K562 (cell line): ENCODE results near the gene MPZL3. TPM values are rescaled to one million over a fixed set of nuclear protein-coding genes. Genes with fewer than 3 reads are reported as not detected.
A peak's percentile ranks its signal among the peaks of the same experiment; 100 is the strongest.

Source experiments
- ATAC-seq: fragments of 200-7000 bp; cut with Tn5 transposase; 3 replicates; pipeline ENCODE4 v1.9.1; 2020; ENCODE audit warnings: moderate library complexity
- BruUV-seq: library from RNA; stranded (reverse); fragments of 400-500 nt; replicated peaks from 2 replicates; lab custom pipeline; 2021; lab: Mats Ljungman, UMichigan
- CTCF ChIA-PET: fragments of 300-600 bp; formaldehyde crosslinking; extraction: SDS; loops from one replicate; lab custom pipeline; 2021; ENCODE audit warnings: low intra/inter-chr PET ratio; lab: Yijun Ruan, JAX
- POLR2A ChIA-PET: fragments of 300-600, 350-650 bp; sonication (Branson Sonifier 250); formaldehyde crosslinking; extraction: SDS; loops from one replicate; lab custom pipeline; 2021; ENCODE audit warnings: antibody characterized with exemption, inconsistent platforms; lab: Yijun Ruan, JAX
- DNase-seq, 4 experiments: peaks; one replicate each; pipeline versions ENCODE4 v3.0.0 to v3.0.0-alpha.2; 2011 to 2018; ENCODE audit warnings: low spot score in 3 of 4, mixed read lengths in 3 of 4; ENCODE audit errors: extremely low read depth in 1 of 4
- FAIRE-seq: peaks from 2 replicates; lab custom pipeline; 2011; peaks lifted over from hg19 to GRCh38; lab: Jason Lieb, UNC
- H2AFZ ChIP-seq: 2 replicates; pipeline ENCODE4 v1.6.0; 2011; ENCODE audit warnings: low read depth, low read length, control low read depth, inconsistent platforms
- H3K27ac ChIP-seq: fragments of 200-600 bp; 3 replicates; pipeline ENCODE4 v1.8.0; 2011; ENCODE audit warnings: low read depth, mild to moderate bottlenecking, control low read depth, inconsistent platforms, low read length, moderate library complexity, mixed read lengths; ENCODE audit errors: extremely low read depth
- H3K27me3 ChIP-seq, 2 experiments: fragments of 300-600 bp in 1 of 2; 2 replicates in 1 of 2; 3 replicates in 1 of 2; pipeline versions ENCODE4 v1.6.0 to v1.8.0; 2011; ENCODE audit warnings: inconsistent platforms in 2 of 2, low read length in 2 of 2, mild to moderate bottlenecking in 1 of 2, mixed read lengths in 1 of 2, moderate library complexity in 1 of 2; ENCODE audit not compliant: control insufficient read depth in 2 of 2, insufficient read depth in 2 of 2
- H3K36me3 ChIP-seq: fragments of 300-600 bp; 3 replicates; pipeline ENCODE4 v1.8.0; 2011; ENCODE audit warnings: mild to moderate bottlenecking, low read length, inconsistent platforms; ENCODE audit not compliant: control insufficient read depth, insufficient read depth
- H3K4me1 ChIP-seq, 2 experiments: fragments of 200-600 bp in 1 of 2; replicated peaks in 1 of 2; 2 replicates in 1 of 2; 3 replicates in 1 of 2; pipeline versions ENCODE4 v1.5.1 to v1.8.0; 2011; ENCODE audit warnings: inconsistent platforms in 2 of 2, low read length in 2 of 2, mild to moderate bottlenecking in 1 of 2, mixed read lengths in 1 of 2, moderate library complexity in 1 of 2; ENCODE audit not compliant: control insufficient read depth in 2 of 2, insufficient read depth in 2 of 2
- H3K4me2 ChIP-seq: 2 replicates; pipeline ENCODE4 v1.6.1; 2011; ENCODE audit warnings: low read length, control low read depth, inconsistent platforms, mixed read lengths; ENCODE audit not compliant: insufficient read depth
- H3K4me3 ChIP-seq: fragments of 200-600 bp; sonication (generic), shearing (Covaris generic); 2 replicates; pipeline ENCODE4 v1.5.1; 2016; ENCODE audit warnings: control low read depth, inconsistent platforms
- H3K79me2 ChIP-seq: fragments of 200-600 bp; 3 replicates; pipeline ENCODE4 v1.8.0; 2011; ENCODE audit warnings: low read length, inconsistent platforms; ENCODE audit not compliant: control insufficient read depth, insufficient read depth
- H3K9ac ChIP-seq, 2 experiments: 2 replicates each; pipeline versions ENCODE4 v1.6.0 to v1.6.1; 2011; ENCODE audit warnings: low read depth in 2 of 2, low read length in 2 of 2, control low read depth in 1 of 2, inconsistent platforms in 1 of 2, mild to moderate bottlenecking in 1 of 2, mixed read lengths in 1 of 2; ENCODE audit not compliant: insufficient read depth in 1 of 2
- H3K9me1 ChIP-seq: one replicate; pipeline ENCODE4 v1.6.0; 2011; ENCODE audit warnings: inconsistent platforms, mild to moderate bottlenecking, low read length, moderate library complexity; ENCODE audit not compliant: control insufficient read depth, insufficient read depth
- H3K9me3 ChIP-seq: replicated peaks from 2 replicates; pipeline ENCODE4 v1.5.1; 2011; ENCODE audit warnings: low read depth, low read length, inconsistent platforms; ENCODE audit not compliant: control insufficient read depth, insufficient read depth
- H4K20me1 ChIP-seq: replicated peaks from 2 replicates; pipeline ENCODE4 v1.6.1; 2011; ENCODE audit warnings: low read length, inconsistent platforms, mixed read lengths; ENCODE audit not compliant: control insufficient read depth, insufficient read depth
- BDP1 ChIP-seq: IDR thresholded peaks from 3 replicates; pipeline ENCODE4 v1.6.1; 2011; ENCODE audit not compliant: insufficient read length, insufficient read depth
- HLTF ChIP-seq: fragments of 450-650 bp; IDR thresholded peaks from 2 replicates; pipeline ENCODE4 v1.6.1; 2016
- HSF4 ChIP-seq: fragments of 250-450 bp; sonication (Bioruptor Pico); IDR thresholded peaks from 2 replicates; pipeline ENCODE4 v2.1.2; 2022; ENCODE audit warnings: mild to moderate bottlenecking, moderate library complexity, borderline replicate concordance
- KLF16 ChIP-seq: IDR thresholded peaks from 2 replicates; pipeline ENCODE4 v1.6.1; 2016; ENCODE audit warnings: antibody characterized with exemption
- PRDM10 ChIP-seq: fragments of 450-650 bp; IDR thresholded peaks from 2 replicates; pipeline ENCODE4 v1.6.1; 2018; ENCODE audit not compliant: partially characterized antibody
- PTTG1 ChIP-seq: fragments of 450-650 bp; IDR thresholded peaks from 2 replicates; pipeline ENCODE4 v1.6.1; 2016; ENCODE audit warnings: low read depth, mild to moderate bottlenecking, missing genetic modification characterization, missing compliant biosample characterization
- RBM25 ChIP-seq: fragments of 200-400 bp; formaldehyde crosslinking; IDR thresholded peaks from 2 replicates; pipeline ENCODE4 v1.6.1; 2018; ENCODE audit warnings: low read length, low read depth, moderate library complexity; ENCODE audit not compliant: severe bottlenecking
- SPI1 ChIP-seq: IDR thresholded peaks from 2 replicates; pipeline ENCODE4 v1.6.1; 2011; ENCODE audit warnings: low read depth, low read length, control low read depth, borderline replicate concordance
- ZFX ChIP-seq: sonication (generic); formaldehyde crosslinking; IDR thresholded peaks from 2 replicates; pipeline ENCODE4 v1.8.0; 2022; ENCODE audit warnings: mild to moderate bottlenecking, missing genetic modification reagents, moderate library complexity
- ZNF274 ChIP-seq: IDR thresholded peaks from 2 replicates; pipeline ENCODE4 v1.6.1; 2011; ENCODE audit warnings: low read depth, mild to moderate bottlenecking, low read length, moderate library complexity, borderline replicate concordance
- ZNF431 ChIP-seq: sonication (generic); formaldehyde crosslinking; IDR thresholded peaks from 2 replicates; pipeline ENCODE4 v1.8.0; 2022; ENCODE audit warnings: mild to moderate bottlenecking, missing genetic modification reagents
- WGBS: fragments of 100-300 bp; shearing (Covaris generic); methylation state at CpG from one replicate; pipeline ENCODE4 v1.1.6; 2016; ENCODE audit warnings: low coverage, mixed read lengths; ENCODE audit not compliant: insufficient coverage; ENCODE audit errors: missing lambda C conversion rate; 5-methylcytosine and 5-hydroxymethylcytosine counted together
- in situ Hi-C: fragments of 300-500 bp; cut with MboI; formaldehyde crosslinking; loops from 4 replicates; pipeline ENCODE4 v1.15.0; 2018; ENCODE audit warnings: inconsistent platforms, mixed read lengths
- intact Hi-C: fragments of 100-400 bp; cut with micrococcal nuclease; formaldehyde crosslinking; loops from 2 replicates; pipeline ENCODE4 v1.14.2; 2022
- polyA plus RNA-seq, 8 experiments: library from polyadenylated mRNA; depleted of rRNA in 4 of 8; stranded (reverse) in 5 of 8; unstranded in 3 of 8; fragments of >200 nt; fragmentation: Nextera tagmentation in 2 of 8; fragmentation: Illumina TruSeq in 1 of 8; extraction: Ambion mirVana in 2 of 8; extraction: Trizol in 1 of 8; gene quantifications; 2 replicates each; pipeline versions ENCODE4 v1.2.1 to v1.2.3, GENCODE V29; 2011 to 2014; ENCODE audit warnings: inconsistent platforms in 1 of 8, missing spikeins in 1 of 8
- total RNA-seq, 7 experiments: library from RNA; depleted of rRNA in 6 of 7; stranded (reverse); fragments of >200 nt in 6 of 7; fragmentation: Illumina TruSeq in 2 of 7; extraction: Trizol in 2 of 7; gene quantifications; 2 replicates each; pipeline versions ENCODE4 v1.2.1 to v1.2.3, GENCODE V29; 2011 to 2021; ENCODE audit warnings: low replicate concordance in 1 of 7
- TF ChIP-seq, protein P1 (sequence below): sonication (generic); formaldehyde crosslinking; IDR thresholded peaks from 2 replicates; pipeline ENCODE4 v1.8.1; 2022; ENCODE audit warnings: missing genetic modification reagents

Gene MPZL3
- total and polyA plus RNA-seq, 9 of the 15 experiments (the other 6 are each of a cell fraction or from before 2014, with no cell fraction given), result 0.97 to 2.9 (median 1.6) TPM

DNA sequence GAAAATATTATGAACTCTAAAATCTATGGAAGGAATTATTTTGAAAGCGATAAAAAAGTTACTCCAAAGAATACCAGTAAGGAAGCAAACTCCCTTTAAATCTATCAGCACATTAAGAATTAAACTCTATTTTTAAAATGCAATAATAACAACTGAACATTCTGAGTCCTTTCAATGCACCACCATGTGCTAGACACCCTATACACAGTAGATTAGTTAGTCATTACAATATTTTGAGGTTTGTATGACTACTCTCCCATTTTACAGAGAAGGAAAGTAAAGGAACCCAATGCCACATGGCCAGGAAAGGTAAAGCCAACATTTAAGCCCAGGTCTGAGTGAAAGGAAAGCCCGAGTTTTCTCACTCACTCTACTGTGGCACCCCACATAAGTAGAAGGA is 45.1 kb downstream of the MPZL3 start:
- ChIA-PET POLR2A (no interaction called here), CTCF (no interaction called here)
- Histone ChIP-seq H4K20me1 (no peaks in the 10 kb centered on the region), H3K9me1 (no peaks in the 10 kb centered on the region), H3K79me2 (no peaks in the 10 kb centered on the region), H3K9ac (no peak overlapping the region), H3K9me3 (no peaks in the 10 kb centered on the region), H3K4me2 (no peak overlapping the region), H3K4me1 (no peaks in the 10 kb centered on the region; a peak in 2 of 5 replicates), H3K27ac (no peak overlapping the region), H3K27me3 (peaks cover 14 to 22% of the 10 kb centered on the region in 2 experiments), H2AFZ (no peak overlapping the region), H3K36me3 (no peaks in the 10 kb centered on the region), H3K4me3 (no peak overlapping the region)
- intact Hi-C loops (no loop called here), in situ Hi-C loops (no loop called here)
- no TSS peak for BruUV-seq
- TF ChIP-seq RBM25 (peak; percentile 53), PTTG1 (tag) (no peak)
- FAIRE-seq, result no peak
- DNase-seq, result no peak
- 5% methylated on average over 2 of the region's 2 CpGs for WGBS
- no peak for ATAC-seq

- no peak for FAIRE-seq
- Histone ChIP-seq H3K4me1 (no peaks in the 10 kb centered on the region), H3K27ac (no peak overlapping the region), H3K4me2 (no peak overlapping the region), H3K4me3 (no peak overlapping the region), H2AFZ (no peak overlapping the region), H4K20me1 (no peaks in the 10 kb centered on the region), H3K9ac (no peak overlapping the region), H3K27me3 (peaks cover 10 to 22% of the 10 kb centered on the region in 2 experiments; a peak in 4 of 5 replicates), H3K9me3 (no peaks in the 10 kb centered on the region), H3K79me2 (no peaks in the 10 kb centered on the region), H3K9me1 (no peaks in the 10 kb centered on the region), H3K36me3 (no peaks in the 10 kb centered on the region)
- in situ Hi-C loops (no loop called here), intact Hi-C loops (no loop called here)
- BruUV-seq, result no TSS peak
- no peak for DNase-seq
- ChIA-PET POLR2A (no interaction called here), CTCF (no interaction called here)
- WGBS, result 0% methylated on average over 1 of the region's 1 CpG
- no peak for ATAC-seq
- TF ChIP-seq HSF4 (CRISPR knock-in tag) (no peak), ZNF431 (CRISPR knock-in tag) (no peak), ZNF274 (no peak), PRDM10 (peak; percentile 25), BDP1 (no peak), SPI1 (peak; percentile 25; the same call in 1 of the 2 replicates), KLF16 (no peak), ZFX (no peak), HLTF (no peak)
- TF ChIP-seq, protein P1, sequence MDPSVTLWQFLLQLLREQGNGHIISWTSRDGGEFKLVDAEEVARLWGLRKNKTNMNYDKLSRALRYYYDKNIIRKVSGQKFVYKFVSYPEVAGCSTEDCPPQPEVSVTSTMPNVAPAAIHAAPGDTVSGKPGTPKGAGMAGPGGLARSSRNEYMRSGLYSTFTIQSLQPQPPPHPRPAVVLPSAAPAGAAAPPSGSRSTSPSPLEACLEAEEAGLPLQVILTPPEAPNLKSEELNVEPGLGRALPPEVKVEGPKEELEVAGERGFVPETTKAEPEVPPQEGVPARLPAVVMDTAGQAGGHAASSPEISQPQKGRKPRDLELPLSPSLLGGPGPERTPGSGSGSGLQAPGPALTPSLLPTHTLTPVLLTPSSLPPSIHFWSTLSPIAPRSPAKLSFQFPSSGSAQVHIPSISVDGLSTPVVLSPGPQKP (CRISPR knock-in tag), result no peak
Measured at GRCh38 chr11:118206391-118207031, 45.7 kb downstream of the MPZL3 start.
